GM19351 (cell line): ENCODE measurements around the gene CFB.
"Not testable (repeated sequence)": the region's sequence is repeated elsewhere in the genome, so short reads cannot be mapped to it uniquely, and the experiment has no call there.

Experiments
- ATAC-seq: cut with Tn5 transposase; IDR thresholded peaks from one replicate; pipeline ENCODE4 v1.9.1; 2021; ENCODE audit warnings: mild to moderate bottlenecking, moderate library complexity; ENCODE audit not compliant: unreplicated experiment

CFB gene

DNA sequence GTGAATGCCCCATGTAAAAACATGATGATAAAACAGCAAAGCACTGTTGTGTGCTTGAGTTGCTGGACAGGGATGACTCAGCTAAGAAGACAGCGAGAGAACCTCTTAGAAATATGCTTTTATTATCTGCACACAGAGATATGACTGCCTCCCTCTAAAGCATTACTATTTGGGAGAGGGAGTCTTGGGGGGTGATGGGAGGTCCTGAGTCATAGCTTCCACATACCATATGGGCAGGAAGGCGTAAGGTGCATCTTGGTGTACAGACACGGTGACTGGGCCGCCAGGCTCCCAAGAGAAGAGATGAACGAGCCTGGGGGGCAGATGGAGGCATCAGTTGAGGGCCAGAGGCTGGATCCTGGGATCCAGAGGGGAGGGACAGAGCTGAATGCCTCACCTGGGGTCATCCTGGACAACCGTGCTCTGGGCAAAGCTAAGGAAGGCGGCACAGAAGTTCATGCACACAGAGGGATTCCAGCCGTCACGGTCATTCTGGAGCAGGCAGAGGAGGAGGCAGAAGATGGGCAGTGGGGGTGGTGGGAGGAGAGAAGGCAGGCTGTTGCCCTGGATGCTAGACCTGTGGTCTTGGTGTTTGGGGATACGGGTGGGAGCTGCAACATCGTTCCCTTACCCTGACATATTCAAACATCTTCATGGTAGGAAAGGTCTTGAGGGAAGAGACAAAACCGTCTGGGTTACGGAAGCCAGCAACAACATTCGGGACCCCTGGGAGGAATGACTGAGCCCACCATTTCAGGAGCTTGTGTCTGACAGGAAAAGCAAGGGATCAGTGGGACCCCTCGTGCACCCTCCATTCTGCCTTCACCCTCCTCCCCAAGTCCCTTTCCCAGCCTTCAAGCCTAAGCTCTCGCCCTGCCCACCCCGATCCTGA, 24.1 kb downstream of the CFB start:
- ATAC-seq: no peak

DNA sequence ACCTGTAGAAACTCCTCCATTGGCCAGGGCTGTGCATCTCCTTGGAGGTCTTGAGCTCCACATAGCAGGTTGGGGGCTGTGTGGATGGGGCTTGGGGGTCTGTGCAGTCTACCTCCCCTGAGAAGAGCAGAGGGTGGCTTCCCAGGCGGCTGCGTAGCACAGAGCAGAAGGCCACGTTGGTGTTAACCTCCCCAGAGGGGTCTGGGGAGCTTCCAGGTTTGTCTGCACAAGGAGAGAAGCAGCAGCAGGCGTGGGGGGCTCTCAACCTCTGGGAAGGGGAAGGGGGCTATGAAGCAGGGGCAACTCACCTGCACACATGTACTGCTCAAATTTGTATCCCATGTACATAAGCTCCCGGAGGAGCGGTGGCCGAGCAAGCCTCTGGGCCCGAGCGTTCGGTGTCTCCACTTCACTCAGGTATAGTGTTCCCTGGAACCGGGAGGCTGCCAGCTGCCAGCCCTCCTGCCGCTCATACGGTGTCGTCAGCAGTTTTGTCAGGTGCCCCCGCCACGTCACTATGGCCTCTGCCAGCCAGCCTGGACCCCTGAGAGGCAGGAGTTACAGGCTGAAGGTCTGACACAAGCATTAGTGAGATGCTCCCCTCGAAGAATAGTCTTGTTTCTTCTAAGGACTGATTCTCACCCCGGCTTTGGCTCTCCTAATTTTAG, 24.8 kb downstream of the CFB start:
- no peak for ATAC-seq

DNA sequence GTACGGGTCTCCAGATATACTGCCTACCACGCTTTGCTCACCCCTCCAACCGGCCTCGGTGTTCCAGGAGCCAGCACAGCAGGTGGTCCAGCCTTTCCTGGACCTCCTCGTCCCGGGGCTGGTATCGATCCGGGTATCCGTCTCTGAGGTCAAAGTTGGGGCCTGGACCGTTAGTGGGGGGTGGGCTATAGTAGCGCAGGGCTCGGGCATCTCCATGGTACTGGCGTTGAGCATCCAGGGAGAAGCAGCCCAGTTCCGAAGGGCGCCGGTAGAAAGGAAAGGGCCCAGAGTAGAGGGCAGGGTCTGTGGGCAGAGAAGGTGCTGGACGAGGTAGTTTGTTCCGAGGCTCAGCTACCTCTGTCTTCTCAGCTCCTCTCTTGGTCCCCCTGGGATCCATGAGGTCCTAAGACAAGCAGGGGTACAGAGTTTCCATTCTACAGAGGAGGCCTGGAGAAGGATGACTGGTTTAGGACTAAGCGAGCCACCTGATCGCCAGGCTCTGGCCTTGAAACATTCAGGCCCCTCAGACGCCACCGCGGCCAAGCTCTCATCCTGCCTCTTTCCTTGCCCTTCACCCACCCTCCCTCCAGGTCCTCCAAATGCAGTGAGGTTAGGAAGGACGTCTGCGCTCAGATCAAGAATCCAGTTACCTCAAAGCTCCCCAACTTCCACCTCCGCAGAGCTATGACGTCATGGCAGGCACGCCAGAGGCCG, 25.5 kb downstream of the CFB start:
- ATAC-seq: no peak

DNA sequence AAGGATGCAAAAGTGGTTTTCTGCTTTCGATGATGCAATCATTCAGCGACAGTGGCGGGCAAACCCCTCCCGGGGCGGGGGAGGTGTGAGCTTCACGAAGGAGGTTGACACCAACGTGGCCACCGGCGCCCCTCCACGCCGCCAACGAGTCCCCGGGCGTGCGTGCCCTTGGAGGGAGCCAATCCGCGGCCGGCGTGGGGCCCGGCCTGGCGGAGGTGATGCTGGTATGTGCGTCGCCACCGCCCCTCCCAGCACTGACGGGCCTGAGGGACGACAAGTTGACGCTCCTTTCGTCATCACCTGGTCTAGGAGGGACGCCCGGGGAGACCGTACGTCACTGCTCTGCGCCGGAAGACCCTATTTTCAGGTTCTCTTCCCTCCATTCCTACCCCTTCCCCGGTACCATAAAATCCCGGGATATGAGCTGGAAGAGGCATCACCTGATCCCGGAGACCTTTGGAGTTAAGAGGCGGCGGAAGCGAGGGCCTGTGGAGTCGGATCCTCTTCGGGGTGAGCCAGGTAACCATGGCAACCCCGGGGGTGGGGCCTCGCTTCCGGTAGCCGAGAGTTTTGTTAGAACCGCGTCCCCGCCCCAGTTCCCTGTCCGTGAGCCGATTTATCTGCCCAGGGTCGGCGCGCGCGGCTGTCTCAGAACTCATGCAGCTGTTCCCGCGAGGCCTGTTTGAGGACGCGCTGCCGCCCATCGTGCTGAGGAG, 26.3 kb downstream of the CFB start, which contains the start of gene DXO:
Gene DXO (minus strand): TSS at position 146 of the 716 bp plus-strand sequence. CDS start 463 bp downstream, outside the sequence.
- ATAC-seq: peak; percentile 92

DNA sequence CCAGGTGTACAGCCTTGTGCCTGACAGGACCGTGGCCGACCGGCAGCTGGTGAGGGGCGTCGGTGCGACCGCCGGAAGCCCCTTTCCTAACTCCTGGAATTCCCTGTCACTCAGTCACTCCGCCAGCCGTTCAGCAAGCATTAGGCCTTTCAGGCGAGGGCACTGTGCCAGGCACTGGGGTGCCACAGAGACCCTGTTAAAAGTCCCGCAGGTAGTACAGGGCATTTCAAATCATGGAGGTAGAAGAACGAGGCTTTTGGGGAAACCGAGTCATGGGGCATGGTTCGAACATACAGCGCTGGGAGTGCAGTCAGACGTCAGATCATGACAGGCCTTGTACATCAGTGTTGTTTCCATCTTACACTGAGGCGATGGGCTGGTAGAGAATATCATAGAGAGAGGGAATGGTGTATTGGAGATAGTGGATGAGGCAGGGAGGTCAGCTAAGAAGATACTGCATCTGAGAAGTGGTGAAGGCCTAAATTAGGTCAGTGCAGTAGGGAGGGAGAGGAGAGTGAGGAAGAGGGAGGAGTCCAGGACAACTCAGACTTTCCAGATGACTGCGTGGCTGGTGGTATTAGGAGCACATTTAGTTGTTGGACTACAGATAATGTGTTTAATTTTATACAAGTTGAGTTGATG, 26.9 kb downstream of the CFB start:
- no peak for ATAC-seq

DNA sequence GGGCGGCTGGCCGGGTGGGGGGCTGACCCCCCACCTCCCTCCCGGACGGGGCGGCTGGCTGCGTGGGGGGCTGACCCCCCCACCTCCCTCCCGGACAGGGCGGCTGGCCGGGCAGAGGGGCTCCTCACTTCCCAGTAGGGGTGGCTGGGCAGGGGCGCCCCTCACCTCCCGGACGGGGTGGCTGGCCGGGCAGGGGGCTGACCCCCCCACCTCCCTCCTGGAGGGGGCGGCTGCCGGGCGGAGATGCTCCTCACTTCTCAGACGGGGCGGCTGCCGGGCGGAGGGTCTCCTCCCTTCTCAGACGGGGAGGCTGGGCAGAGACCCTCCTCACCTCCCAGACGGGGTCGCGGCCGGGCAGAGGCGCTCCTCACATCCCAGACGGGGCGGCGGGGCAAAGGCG, 30.2 kb downstream of the CFB start:
- not testable (repeated sequence) for ATAC-seq

DNA sequence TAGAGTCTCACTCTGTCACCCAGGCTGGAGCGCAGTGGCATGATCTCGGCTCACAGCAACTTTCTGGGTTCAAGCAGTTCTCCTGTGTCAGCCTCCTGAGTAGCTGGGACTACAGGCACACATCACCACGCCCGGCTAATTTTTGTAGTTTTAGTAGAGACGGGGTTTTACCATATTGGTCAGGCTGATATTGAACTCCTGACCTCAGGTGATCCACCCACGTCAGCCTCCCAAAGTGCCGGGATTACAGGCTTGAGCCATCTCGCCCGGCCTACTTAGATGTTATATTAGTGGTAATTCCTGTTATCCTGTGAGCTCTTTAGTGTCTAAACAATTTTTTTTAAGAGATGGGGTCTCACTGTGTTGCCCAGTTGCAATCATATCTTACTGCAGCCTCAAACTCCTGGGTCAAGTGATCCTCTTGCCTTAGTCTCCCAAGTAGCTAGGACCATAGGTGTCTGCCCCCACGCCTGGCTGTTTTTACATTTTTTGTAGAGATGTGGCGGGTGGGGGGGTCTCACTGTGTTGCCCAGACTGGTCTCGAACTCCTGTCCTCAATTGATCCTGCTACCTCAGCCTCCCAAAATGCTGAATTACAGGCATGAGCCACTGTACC, 32.0 kb downstream of the CFB start:
- ATAC-seq: no peak

DNA sequence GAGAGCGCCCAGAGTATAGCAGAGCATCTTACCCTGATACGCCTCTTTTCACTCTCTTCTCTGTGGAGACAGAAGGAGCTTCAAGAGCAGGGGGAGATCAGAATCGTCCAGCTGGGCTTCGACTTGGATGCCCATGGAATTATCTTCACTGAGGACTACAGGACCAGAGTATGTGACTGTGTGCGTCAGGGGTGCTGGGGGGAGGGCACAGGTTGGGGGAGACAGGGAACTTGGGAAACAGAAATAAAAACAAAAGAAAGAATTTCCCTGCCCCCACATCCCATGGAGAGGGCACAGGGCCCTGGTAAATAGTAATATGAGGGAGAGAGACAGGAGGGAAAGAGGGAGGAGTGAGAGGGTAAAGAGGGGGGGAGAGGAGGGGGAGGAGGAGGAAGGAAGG, 32.9 kb downstream of the CFB start:
- ATAC-seq: no peak

DNA sequence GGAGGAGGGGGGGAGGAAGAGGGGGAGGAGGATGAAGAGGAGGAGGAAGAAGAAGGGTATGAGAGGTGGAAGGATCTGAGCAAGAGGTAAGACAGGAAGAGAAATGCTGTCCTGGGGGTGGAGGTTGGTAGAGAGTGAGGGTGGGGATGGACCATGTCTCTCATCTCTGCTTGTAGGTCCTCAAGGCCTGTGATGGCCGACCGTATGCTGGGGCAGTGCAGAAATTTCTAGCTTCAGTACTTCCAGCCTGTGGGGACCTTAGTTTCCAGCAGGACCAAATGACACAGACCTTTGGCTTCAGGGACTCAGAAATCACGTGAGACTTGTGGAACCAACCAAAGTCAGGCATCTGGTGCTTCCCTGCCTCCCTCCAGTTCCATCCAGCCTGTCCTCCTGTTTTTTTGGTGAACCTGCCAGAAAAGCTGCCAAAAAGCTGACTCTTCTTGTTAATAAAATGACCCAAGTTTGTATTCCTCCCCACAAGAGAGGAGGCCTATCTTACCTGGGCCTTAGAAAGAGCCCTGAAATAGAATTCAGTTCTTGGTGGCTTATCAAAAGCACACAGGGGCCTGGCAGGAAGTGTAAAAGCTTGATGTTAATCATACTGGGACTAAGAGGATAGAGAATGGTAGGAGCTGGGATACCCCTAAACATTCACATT, 33.5 kb downstream of the CFB start:
- no peak for ATAC-seq

DNA sequence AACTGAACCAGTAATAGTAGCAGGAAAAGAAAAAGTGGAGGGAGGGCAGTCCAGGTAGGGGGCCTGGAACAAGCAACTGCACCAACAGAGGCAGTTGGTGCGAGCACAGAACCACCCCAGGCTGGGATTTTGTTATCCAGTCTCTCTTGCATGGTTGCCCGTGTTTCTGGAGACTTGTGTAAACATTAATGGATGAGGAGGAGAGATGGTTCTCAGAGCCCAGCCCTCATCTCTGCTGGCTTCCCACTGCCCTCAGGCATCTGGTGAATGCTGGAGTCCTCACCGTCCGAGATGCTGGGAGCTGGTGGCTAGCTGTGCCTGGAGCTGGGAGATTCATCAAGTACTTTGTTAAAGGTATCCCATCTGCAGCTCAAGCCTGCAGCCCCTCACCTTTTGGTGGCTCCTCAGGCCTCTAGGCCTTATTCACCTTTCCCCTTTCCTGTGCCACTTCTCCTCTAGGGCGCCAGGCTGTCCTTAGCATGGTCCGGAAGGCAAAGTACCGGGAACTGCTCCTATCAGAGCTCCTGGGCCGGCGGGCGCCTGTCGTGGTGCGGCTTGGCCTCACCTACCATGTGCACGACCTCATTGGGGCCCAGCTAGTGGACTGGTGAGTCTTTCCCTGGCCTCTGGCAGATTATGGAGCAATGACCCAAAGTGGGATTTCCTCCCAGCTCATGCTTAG, 34.4 kb downstream of the CFB start:
- ATAC-seq: not testable (repeated sequence)

DNA sequence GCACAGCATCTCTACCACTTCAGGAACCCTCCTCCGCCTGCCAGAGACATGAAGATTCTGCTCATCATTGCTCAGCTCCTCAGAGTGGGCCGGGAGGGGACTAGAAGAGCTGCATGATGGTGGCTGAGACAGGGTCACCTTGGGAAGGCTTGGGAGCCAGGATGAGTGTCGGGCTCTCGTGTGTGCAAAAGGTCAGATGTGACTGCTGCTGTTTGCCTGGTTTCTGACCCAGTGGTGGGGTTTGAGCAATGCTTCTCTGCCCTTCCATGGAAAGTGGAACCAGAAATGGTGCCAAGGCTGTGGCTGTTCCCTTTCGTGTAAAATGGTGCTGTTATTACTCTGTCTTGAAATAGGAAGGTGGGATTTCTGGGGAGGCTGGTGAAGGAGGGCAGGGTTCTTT, 35.1 kb downstream of the CFB start:
- ATAC-seq: not testable (repeated sequence)

DNA sequence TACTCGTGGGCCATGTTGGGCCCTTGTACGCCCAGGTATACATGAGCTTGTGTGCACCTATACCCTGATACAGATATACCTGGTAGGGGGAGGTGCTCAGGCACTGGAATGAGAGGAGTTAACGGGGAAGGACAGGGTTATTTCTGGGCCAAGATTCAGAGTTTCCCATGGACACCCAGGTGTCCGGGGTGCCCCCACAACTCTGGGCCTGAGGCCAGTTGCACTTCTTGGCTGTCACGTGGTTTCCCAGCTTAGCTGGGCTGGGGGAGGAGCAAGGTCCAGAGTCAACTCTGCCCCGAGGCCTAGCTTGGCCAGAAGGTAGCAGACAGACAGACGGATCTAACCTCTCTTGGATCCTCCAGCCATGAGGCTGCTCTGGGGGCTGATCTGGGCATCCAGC, 35.8 kb downstream of the CFB start, which contains the start of gene C4A:
Gene C4A (plus strand): TSS at position 314 of the 400 bp plus-strand sequence. CDS start 51 bp downstream, at position 365.
- ATAC-seq: not testable (repeated sequence)

DNA sequence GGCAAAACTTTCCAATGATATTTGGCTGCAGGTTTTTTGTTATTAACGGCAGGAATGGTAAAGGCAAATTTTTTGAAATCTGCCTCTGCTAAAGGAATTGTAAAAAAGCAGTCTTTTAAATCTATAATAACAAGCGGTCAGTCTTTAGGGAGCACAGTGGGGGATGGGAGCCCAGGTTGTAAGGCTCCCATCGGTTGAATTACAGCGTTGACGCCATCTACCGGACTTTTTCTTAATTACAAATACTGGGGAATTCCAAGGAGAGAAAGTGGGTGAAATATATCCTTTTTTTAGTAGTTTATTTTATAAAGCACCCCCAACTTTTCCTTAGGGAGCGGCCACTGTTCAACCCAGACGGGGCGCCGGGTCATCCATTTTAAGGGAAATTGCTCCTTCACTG, 43.5 kb downstream of the CFB start:
- ATAC-seq: not testable (repeated sequence)

DNA sequence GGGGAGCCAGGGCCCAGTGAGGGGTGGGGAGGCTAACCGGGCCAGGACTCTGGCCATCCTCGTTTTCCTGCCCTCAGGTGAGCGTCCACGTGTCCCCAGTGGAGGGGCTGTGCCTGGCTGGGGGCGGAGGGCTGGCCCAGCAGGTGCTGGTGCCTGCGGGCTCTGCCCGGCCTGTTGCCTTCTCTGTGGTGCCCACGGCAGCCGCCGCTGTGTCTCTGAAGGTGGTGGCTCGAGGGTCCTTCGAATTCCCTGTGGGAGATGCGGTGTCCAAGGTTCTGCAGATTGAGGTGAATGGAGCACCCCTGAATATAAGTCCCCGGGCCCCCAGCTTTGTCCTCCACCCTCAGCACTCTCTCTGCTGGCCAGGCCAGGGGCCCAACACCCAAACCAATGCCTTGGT, 48.5 kb downstream of the CFB start:
- not testable (repeated sequence) for ATAC-seq

DNA sequence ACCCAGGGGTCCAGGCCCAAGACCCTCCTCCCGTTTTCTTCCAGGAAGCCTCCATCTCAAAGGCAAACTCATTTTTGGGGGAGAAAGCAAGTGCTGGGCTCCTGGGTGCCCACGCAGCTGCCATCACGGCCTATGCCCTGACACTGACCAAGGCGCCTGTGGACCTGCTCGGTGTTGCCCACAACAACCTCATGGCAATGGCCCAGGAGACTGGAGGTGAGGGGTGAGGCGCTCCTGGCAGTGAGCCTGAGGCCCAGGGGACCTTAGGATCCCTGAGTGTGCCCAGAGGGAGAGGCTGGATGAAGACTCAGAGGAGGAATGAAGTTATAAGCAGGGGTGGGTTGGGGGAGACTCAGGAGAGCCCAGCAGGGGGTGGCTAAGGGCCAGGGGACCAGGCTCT, 50.5 kb downstream of the CFB start:
- not testable (repeated sequence) for ATAC-seq
